ENCODE measurements around the gene MARCHF2. TPM values are rescaled to one million over a fixed set of nuclear protein-coding genes. Genes with fewer than 3 reads are reported as not detected.

MARCHF2 gene
- total RNA-seq, 2 donors from 2014 or later, result 165 to 294 TPM

DNA sequence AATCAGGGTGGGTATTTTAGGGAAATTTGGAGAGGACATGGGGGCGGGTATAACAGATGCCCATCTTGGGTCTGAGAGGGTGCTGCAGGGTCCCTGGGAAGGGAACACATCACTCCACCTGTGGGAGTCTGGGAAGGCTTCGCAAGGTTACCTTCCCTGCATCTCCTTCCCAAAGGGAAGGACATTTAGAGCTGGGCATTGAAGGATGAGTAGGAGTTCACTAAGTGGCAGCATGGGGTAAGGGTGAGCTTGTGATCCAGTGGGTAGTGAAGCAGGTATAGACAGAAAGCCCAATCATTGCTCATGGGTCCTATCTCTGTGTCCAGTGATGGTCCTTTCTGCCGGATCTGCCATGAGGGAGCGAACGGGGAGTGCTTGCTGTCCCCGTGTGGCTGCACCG lies 13.2 kb downstream of the MARCHF2 start:
- Histone ChIP-seq H3K4me3 (no peak overlapping the region), H3K36me3 (peaks cover 18% of the 10 kb centered on the region), H3K27me3 (replicated peaks; ENCODE audit: insufficient read depth) (no peaks in the 10 kb centered on the region), H3K4me1 (ENCODE audit: control insufficient read depth in 1 of 2, low read depth in 2 of 2) (peaks cover 13 to 18% of the 10 kb centered on the region in 2 donors), H3K9me3 (no peaks in the 10 kb centered on the region), H3K27ac (no peak overlapping the region)
- no peak for ATAC-seq (ENCODE audit: insufficient number of reproducible peaks, low FRiP score, low read depth)
- TF ChIP-seq, protein P1, sequence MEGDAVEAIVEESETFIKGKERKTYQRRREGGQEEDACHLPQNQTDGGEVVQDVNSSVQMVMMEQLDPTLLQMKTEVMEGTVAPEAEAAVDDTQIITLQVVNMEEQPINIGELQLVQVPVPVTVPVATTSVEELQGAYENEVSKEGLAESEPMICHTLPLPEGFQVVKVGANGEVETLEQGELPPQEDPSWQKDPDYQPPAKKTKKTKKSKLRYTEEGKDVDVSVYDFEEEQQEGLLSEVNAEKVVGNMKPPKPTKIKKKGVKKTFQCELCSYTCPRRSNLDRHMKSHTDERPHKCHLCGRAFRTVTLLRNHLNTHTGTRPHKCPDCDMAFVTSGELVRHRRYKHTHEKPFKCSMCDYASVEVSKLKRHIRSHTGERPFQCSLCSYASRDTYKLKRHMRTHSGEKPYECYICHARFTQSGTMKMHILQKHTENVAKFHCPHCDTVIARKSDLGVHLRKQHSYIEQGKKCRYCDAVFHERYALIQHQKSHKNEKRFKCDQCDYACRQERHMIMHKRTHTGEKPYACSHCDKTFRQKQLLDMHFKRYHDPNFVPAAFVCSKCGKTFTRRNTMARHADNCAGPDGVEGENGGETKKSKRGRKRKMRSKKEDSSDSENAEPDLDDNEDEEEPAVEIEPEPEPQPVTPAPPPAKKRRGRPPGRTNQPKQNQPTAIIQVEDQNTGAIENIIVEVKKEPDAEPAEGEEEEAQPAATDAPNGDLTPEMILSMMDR (IDR thresholded peaks at IDR 0.05), result no peak
- no peak for DNase-seq (ENCODE audit: low spot score)

DNA sequence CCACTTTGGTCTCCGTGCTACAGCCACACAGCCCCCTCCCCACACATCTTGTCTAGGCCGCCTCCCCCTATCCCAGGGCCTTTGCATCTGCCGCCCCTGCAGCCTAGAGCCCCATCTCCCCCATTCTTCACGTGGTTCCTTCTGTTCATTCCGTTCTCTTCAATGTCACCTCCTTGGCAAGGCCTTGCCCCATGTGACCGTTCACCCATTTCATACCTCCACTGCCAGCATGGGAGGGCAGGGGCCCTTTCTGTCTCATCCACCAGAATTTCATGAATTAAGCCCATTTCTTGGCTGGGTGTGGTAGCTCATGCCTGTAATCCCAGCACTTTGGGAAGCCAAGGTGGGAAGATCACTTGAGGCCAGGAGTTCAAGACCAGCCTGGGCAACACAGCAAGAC lies 15.9 kb downstream of the MARCHF2 start:
- peaks cover 5 to 12% of the 10 kb centered on the region in 2 donors for H3K4me1 ChIP-seq (ENCODE audit: control insufficient read depth in 1 of 2, low read depth in 2 of 2)
- H3K36me3 ChIP-seq, result peaks cover 18% of the 10 kb centered on the region
- TF ChIP-seq, protein P1 (IDR thresholded peaks at IDR 0.05), result no peak
- no peak for ATAC-seq (ENCODE audit: insufficient number of reproducible peaks, low FRiP score, low read depth)
- H3K27ac ChIP-seq, result no peak overlapping the region
- no peaks in the 10 kb centered on the region for H3K9me3 ChIP-seq
- no peak overlapping the region for H3K4me3 ChIP-seq
- DNase-seq (ENCODE audit: low spot score), result no peak
- H3K27me3 ChIP-seq (replicated peaks; ENCODE audit: insufficient read depth), result no peaks in the 10 kb centered on the region

DNA sequence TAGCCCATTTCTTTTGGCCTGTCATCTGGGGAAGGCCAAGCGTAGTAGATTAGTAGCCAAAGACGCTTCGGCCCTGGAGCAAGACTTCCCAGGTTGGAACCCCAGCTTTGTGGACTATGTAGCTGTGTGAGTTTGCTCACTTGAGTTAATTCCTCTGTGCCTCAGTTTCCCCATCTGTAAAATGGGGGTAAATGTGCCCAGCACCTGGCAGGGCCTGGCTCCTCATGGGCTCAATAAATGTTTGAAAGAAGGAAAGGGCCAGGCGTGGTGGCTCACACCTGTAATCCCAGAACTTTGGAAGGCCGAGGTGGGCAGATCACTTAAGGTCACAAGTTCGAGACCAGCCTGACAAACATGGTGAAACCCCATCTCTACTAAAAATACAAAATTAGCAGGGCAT lies 16.7 kb downstream of the MARCHF2 start:
- no peak for DNase-seq (ENCODE audit: low spot score)
- peaks cover 18% of the 10 kb centered on the region for H3K36me3 ChIP-seq

DNA sequence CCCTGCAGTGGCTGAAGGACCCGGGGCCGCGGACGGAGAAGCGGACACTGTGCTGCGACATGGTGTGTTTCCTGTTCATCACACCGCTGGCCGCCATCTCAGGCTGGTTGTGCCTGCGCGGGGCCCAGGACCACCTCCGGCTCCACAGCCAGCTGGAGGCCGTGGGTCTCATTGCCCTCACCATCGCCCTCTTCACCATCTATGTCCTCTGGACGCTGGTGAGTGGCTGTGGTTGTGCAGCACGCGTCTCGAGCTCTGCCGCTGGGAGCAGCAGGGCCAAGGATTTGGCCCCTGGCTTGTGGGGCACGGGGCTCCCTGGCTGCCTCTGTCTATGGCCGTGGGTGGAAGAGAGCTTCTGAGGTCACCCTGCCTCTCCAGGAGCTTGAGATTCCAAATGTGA lies 17.5 kb downstream of the MARCHF2 start:
- H3K27ac ChIP-seq, result no peak overlapping the region
- H3K4me1 ChIP-seq (ENCODE audit: control insufficient read depth in 1 of 2, low read depth in 2 of 2), result peaks cover 0 to 12% of the 10 kb centered on the region in 2 donors
- no peak overlapping the region for H3K4me3 ChIP-seq
- ATAC-seq (ENCODE audit: insufficient number of reproducible peaks, low FRiP score, low read depth), result no peak
- H3K36me3 ChIP-seq, result peaks cover 18% of the 10 kb centered on the region
- H3K9me3 ChIP-seq, result no peaks in the 10 kb centered on the region
- H3K27me3 ChIP-seq (replicated peaks; ENCODE audit: insufficient read depth), result no peaks in the 10 kb centered on the region
- no peak for DNase-seq (ENCODE audit: low spot score)
- TF ChIP-seq, protein P1 (IDR thresholded peaks at IDR 0.05), result no peak

More for the DNA sequence above, 16.7 kb downstream of the MARCHF2 start:
- H3K9me3 ChIP-seq, result no peaks in the 10 kb centered on the region
- no peak for ATAC-seq (ENCODE audit: insufficient number of reproducible peaks, low FRiP score, low read depth)
- H3K4me1 ChIP-seq (ENCODE audit: control insufficient read depth in 1 of 2, low read depth in 2 of 2), result peaks cover 0 to 12% of the 10 kb centered on the region in 2 donors
- H3K4me3 ChIP-seq, result no peak overlapping the region
- TF ChIP-seq, protein P1 (IDR thresholded peaks at IDR 0.05), result no peak
- no peak overlapping the region for H3K27ac ChIP-seq
- no peaks in the 10 kb centered on the region for H3K27me3 ChIP-seq (replicated peaks; ENCODE audit: insufficient read depth)

DNA sequence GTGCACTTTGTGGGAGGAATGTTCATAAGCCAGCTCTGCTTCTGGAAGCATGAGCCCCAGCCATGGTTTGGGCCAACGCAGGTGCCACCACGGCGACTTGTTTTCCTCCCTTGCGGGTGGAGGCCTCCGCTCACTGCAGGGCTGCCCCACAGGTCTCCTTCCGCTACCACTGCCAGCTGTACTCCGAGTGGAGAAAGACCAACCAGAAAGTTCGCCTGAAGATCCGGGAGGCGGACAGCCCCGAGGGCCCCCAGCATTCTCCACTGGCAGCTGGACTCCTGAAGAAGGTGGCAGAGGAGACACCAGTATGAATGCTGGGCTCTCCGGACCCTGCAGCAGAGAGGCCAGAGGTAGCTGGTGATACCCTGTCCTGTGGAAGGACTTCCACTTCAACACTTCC lies 25.1 kb downstream of the MARCHF2 start:
- no peaks in the 10 kb centered on the region for H3K27me3 ChIP-seq (replicated peaks; ENCODE audit: insufficient read depth)
- H3K4me1 ChIP-seq (ENCODE audit: control insufficient read depth in 1 of 2, low read depth in 2 of 2), result peaks cover 0 to 12% of the 10 kb centered on the region in 2 donors
- H3K36me3 ChIP-seq, result peaks cover 2% of the 10 kb centered on the region
- DNase-seq (ENCODE audit: low spot score) (no peak), ATAC-seq (ENCODE audit: insufficient number of reproducible peaks, low FRiP score, low read depth) (no peak)
- no peak overlapping the region for H3K4me3 ChIP-seq
- H3K27ac ChIP-seq, result no peak overlapping the region
- TF ChIP-seq, protein P1 (IDR thresholded peaks at IDR 0.05), result no peak
- no peaks in the 10 kb centered on the region for H3K9me3 ChIP-seq

All from thoracic aorta (tissue), 2 donors.